Activated CD4-positive, alpha-beta T cell treated with anti-CD3 and anti-CD28 coated beads for 48 hours (primary cell): ENCODE measurements around the gene ZC3H15.
"Not testable (repeated sequence)": the region's sequence is repeated elsewhere in the genome, so short reads cannot be mapped to it uniquely, and the experiment has no call there.

Source experiments
- DNase-seq: peaks from one replicate; pipeline ENCODE4 v3.0.0-alpha.2; 2020

The ZC3H15 gene

GRCh38 chr2:186485871-186486650, at the start of gene ZC3H15:
Gene ZC3H15 (plus strand): TSS chr2:186486260. CDS start chr2:186486383, 123 bp downstream.
- DNase-seq, result peak; percentile 97

GRCh38 chr2:186437719-186438118, 48.3 kb upstream of the ZC3H15 start:
- no peak for DNase-seq

DNA sequence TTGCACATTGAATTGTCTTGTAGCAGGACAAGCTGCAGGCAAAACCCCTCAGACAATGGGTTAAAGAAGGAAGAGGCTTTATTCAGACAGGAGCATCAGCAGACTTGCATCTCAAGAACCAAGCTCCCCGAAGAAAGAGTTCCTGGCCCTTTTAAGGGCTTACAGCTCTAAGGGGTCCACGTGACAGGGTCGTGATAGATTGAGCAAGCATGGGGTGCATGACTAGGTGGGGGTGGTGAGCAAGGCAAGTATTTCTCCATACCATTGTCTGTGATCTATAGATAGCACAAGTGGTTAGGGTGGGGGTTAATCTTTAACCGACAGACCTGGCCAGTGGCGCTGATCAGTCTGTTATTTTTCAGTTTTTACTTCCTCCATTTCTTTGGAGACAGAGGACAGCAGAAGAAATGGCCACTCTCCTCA, 46.4 kb upstream of the ZC3H15 start:
- not testable (repeated sequence) for DNase-seq

DNA sequence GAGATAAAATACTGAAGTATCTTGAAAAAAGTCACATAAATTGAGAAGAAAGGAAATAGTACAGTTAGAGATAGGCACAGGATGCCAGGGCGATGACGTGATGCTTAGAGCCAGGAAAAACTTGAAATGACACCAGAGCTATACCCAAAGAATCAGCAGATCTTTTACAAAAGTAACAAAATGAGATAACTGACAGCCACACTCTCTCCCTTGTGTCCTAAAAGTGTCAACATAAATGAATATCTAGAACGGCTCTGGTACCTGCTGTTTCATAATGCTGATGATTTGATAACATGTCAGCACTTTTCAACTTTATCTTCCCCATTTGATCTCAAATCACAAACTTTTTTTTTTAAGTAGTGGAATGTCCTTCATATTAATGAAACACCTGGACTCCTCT, 45.6 kb upstream of the ZC3H15 start:
- DNase-seq, result no peak

GRCh38 chr2:186442885-186443284, 43.2 kb upstream of the ZC3H15 start:
- DNase-seq, result no peak

GRCh38 chr2:186443851-186444250, 42.2 kb upstream of the ZC3H15 start:
- no peak for DNase-seq

DNA sequence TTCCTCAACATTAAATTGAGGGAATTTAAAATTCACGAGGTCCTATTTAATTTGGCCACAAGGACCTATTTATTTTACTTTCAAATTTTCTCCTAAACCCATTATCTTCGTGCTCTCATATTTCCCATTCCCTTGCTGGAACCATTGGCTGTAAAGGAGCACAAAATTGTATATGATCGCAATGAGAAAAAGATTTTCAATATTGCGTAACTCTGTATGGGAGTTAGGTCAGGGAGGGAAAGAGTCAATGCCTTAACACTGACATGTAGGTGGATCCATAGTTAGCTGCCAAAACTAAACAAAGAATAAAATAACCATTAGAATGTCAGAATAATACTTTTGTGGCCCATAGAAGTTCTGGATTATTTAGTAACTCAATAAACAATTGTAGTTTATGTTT, 40.6 kb upstream of the ZC3H15 start:
- no peak for DNase-seq

DNA sequence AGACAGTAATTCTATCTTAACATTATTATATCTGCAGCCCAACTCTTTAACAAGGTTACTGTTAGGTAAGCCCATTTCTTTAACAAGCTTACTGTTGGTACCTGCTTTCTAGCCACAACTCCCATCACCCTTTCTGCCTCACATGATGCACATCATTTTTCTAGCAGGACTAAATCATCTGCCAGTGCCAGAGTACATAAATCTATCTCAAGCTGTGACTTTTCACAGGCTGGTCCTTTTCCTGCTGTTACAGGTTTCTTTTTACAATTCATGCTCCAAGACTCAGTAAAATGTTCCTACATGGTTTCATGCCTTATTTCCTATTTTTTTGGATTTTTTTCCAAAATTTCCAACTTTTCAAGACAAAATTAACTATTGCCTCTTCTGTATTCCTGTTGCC, 30.4 kb upstream of the ZC3H15 start:
- no peak for DNase-seq

DNA sequence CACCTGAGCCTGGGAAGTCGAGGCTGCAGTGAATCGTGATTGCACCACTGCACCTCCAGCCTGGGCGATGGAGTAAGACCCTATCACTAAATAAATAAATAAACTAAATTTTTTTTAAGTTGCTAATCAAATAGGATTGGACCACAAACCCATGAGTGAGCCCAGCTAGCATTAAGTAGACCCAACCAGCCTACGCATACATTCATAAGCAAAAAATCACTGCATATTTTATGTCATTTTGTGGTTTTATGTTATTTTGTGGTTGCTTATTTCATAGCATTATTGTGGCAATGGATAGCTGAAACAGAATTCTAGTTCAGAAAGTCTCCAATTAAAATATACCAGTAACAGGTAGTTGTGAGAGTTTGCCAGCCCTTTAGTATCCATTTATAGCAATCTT, 29.1 kb upstream of the ZC3H15 start:
- no peak for DNase-seq

- no peak for DNase-seq
Observed at GRCh38 chr2:186457908-186458307, 28.2 kb upstream of the ZC3H15 start.

DNA sequence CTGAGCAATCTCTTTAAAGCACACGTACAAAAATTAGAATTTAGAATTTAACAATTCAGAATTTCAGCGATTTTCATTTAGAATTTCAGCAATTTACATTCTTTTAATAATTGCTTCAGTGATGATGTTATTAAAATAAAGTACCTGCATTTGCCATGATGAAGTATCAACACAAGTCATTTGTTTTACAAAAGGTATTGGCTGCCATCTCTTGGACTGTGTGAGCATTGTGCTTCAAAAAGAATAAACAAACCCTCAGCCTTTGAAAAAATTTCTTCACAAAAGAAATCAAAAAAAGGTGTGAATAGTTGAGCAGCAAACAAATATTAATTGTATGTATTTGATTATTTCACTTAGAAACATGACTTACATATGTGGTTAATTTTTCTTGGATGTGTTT, 27.1 kb upstream of the ZC3H15 start:
- DNase-seq, result no peak

DNA sequence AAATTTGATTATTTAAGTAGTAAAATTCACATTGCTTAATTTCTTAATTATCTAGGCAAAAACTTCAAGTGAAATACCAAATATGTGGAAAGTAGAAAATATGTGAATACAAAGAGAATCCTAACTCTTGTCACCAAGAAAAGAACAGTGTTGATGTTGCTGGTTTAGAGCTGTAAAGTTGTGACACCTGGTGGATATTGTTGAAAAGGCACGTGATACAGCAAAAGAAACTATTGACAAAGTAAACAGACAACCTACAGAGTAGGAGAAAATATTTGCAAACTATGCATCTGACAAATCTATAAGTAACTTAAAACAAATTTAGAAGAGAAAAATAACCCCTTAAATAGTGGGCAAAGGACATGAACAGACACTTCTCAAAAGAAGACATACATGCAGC, 25.6 kb upstream of the ZC3H15 start:
- DNase-seq, result no peak

DNA sequence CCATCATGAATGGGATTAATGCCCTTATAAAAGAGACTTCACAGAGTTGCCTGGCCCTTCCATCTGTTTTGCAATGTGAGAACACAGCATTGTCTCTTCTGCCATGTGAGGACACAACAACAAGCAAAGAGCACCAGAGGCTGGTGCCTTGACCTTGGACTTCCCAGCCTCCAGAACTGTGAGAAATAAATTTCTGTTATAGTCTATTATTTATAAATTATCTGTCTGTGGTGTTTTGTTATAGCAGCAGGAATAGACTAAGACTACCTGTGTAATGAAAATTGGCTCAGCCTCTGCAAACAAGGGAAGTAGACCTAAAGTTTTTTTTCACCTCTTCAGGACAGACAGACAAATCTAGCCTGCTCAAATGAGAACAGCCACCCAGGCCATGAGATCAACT, 19.3 kb upstream of the ZC3H15 start:
- no peak for DNase-seq

- DNase-seq, result no peak
Observed at GRCh38 chr2:186467421-186467820, 18.6 kb upstream of the ZC3H15 start.

GRCh38 chr2:186472722-186473493, 13.2 kb upstream of the ZC3H15 start:
- DNase-seq, result not testable (repeated sequence)

- DNase-seq, result not testable (repeated sequence)
Observed at GRCh38 chr2:186474239-186474638, 11.8 kb upstream of the ZC3H15 start.

GRCh38 chr2:186477790-186478189, 8.3 kb upstream of the ZC3H15 start:
- no peak for DNase-seq

DNA sequence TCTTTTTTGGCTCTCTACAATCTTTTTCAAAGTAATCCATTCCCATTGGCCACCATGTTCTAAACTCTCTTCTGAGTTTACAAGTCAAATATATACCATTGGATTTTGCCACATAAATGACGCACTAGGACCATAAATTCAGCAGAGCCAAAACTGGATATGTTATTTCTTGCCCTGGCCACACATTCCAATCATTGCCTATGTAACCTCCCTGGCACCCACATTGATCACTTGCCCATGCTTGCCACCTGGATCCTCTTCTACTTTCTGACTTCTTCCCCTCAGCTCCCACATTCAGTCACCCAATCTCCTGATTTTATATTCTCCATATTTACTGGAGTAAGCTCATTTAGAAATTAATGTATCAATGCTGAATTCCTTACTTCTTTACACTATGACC, 5.1 kb upstream of the ZC3H15 start:
- DNase-seq, result no peak

GRCh38 chr2:186484062-186484735, 1.9 kb upstream of the ZC3H15 start:
- no peak for DNase-seq

- DNase-seq, result no peak
Observed at GRCh38 chr2:186485576-186485870, 537 bp upstream of the ZC3H15 start.

DNA sequence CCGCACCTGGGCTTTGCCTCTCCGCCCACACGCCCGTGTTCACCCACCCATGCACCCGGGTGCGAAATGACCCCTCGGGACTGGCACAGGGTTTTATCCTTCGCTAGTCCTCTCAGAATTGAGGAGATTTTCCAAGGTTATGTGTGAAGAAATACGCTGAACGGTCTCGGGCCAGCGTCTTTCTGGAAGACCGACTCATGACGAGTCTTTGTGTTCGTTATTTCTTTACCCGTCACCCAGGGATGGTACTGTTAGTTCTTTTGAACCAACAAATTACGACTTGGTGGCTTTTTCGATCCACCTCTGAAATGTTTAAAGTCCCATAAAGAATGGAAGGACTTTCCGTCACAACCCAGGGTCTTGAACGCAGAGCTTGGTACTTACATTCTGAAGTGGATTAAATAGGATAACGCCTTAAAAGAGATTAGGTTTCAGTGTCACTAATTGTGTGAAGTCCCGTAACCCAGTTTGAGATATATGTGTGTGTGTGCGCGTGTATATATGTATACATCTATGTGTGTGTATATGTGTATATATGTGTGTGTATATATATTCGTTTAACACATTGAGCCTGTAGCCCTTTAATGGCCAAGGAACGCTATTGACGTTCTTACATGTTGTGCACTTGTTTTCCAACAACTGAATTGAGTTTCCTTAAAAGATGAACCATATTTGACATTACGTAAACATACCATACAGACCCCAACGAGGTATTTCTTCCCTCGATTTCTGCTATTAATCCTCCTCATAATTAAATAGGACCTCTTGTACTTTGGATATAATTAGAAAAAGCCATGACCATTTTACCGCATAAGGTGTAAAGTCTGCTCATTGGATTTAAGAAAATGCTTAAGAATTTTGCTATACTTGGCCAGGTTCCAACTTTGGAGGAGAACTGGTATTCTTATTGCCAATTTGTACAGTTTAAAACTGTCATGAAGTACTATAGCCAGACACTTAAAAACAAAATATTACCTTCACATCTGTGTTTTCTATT, 889 bp downstream of the ZC3H15 start:
- DNase-seq, result no peak

GRCh38 chr2:186493564-186494085, 7.6 kb downstream of the ZC3H15 start:
- no peak for DNase-seq
